ENCODE results near the gene HDAC1. TPM values are rescaled to one million over a fixed set of nuclear protein-coding genes. Genes with fewer than 3 reads are reported as not detected.

The HDAC1 gene
- total RNA-seq, 2 experiments from 2014 or later: 259 to 263 TPM

DNA sequence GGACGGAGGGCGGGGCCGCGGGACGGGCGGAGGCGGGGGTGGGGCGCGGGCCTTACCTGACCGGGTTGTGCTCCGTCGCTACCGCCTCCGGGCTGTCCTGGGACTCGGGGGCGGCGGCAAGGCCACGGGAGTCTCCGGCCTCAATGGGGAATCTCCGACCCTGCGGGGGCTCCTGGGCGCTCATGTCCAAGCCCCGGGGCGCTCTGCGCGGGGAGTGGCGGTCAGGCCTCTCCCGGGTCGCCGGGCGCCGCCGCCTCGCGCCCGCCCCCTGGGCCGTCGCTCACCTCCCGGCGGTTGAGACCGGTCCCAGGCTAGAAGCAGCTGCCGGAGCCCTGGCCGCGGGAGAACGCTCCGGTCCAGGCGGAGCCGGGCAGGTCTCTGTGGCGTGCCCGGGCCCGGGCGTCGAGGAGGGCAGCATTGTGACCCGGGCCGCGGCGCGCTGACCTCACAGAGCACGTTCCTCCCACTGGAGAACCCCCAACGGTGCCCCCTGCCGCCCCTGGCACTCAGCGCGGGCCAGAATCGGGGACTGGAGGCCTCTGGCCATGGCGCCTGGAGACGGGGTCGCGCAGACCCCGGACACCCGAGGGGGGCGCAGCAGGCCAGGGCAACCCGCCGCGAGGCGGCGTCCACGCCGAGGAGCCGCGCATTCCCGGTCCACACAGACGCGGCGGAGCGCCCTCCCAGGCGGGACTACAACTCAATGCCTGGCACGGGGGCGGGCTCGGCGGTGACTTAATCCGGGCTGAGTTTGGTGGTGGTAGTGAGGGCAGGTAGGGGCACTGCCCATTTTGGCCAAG lies 70.0 kb downstream of the HDAC1 start:
- CTCF ChIA-PET (ENCODE audit: unreplicated experiment): no interaction called here
- TF ChIP-seq CTCF (conservative IDR thresholded peaks at IDR 0.05; ENCODE audit: low read length) (no peak), EZH2phosphoT487 (IDR thresholded peaks at IDR 0.05; ENCODE audit: borderline replicate concordance, low read depth, low read length) (no peak)
- no peaks in the 10 kb centered on the region for H3K36me3 ChIP-seq (ENCODE audit: insufficient read depth, low read length)
- H3K4me3 ChIP-seq (ENCODE audit: low read depth, low read length, poor library complexity, severe bottlenecking): no peak overlapping the region
- H3K4me2 ChIP-seq (ENCODE audit: low read length): no peak overlapping the region
- H4K20me1 ChIP-seq (ENCODE audit: insufficient read depth, low read length): no peaks in the 10 kb centered on the region
- H2AFZ ChIP-seq (ENCODE audit: low read length): no peak overlapping the region
- intact Hi-C loops (cut with micrococcal nuclease; ENCODE audit: unreplicated experiment): no loop called here
- BruUV-seq (replicated peaks): no TSS peak
- POLR2A ChIA-PET: no interaction called here
- no peak overlapping the region for H3K27ac ChIP-seq (ENCODE audit: low read depth, low read length, poor library complexity, severe bottlenecking)
- no peaks in the 10 kb centered on the region for H3K9me2 ChIP-seq (ENCODE audit: insufficient read depth, low read length)
- no peak for DNase-seq (ENCODE audit: low spot score)
- no peaks in the 10 kb centered on the region for H3K9me3 ChIP-seq (ENCODE audit: low read length)
- peaks cover 15% of the 10 kb centered on the region for H3K4me1 ChIP-seq (ENCODE audit: insufficient read depth, low read length, poor library complexity, severe bottlenecking)
- no peaks in the 10 kb centered on the region for H3K79me2 ChIP-seq (ENCODE audit: insufficient read depth, low read depth, low read length)

DNA sequence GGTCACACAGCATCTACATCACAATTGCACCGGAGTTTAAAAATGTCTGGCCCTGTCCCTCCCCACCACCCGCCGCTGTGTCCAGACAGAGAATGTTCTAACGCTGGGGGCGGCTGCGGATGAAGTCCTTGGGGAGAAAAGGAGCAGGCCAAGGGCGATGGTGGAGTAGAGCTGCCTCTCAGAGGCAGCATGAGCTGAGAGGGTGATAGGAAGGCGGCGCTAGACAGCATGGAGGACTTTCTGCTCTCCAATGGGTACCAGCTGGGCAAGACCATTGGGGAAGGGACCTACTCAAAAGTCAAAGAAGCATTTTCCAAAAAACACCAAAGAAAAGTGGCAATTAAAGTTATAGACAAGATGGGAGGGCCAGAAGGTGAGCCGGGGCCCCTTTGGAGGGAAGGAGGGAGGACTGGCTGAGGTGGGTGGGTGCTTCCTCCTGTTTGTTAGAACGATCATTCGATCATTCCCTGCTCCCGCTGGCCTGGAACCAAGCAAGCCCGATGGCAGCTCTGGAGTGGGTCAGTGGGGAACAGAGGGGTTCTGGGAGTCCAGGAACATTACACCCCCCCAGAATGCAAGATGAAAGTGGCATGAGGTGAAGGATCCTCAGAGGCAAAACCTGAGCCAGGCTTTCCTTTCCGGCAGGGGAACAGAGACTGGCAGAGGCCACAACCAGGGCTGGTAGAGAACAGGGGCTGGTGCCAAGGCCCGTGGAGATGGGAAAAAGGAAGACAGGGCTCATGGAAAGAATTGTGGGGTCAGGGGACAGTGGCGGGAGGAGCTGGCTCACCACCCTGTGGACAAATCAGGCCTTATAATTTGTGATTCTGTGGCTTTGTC lies 70.8 kb downstream of the HDAC1 start, which contains the start of the genes FAM229A and TSSK3:
Gene FAM229A, minus strand, starts transcription at position 12 of the 840 bp plus-strand sequence. CDS start 394 bp downstream, outside the sequence.
Gene TSSK3, plus strand, starts transcription at position 66 of the 840 bp plus-strand sequence. Its CDS starts 163 bp downstream, at position 229.
- Histone ChIP-seq H2AFZ (ENCODE audit: low read length) (no peak within 1 kb of the TSS), H3K9me3 (ENCODE audit: low read length) (no peaks in the 10 kb centered on the region), H3K27ac (ENCODE audit: low read depth, low read length, poor library complexity, severe bottlenecking) (no peak within 1 kb of the TSS), H3K9me2 (ENCODE audit: insufficient read depth, low read length) (no peaks in the 10 kb centered on the region), H3K36me3 (ENCODE audit: insufficient read depth, low read length) (peaks cover 7% of the 10 kb centered on the region; the same call in 1 of the 2 replicates), H4K20me1 (ENCODE audit: insufficient read depth, low read length) (no peaks in the 10 kb centered on the region), H3K4me1 (ENCODE audit: insufficient read depth, low read length, poor library complexity, severe bottlenecking) (peaks cover 15% of the 10 kb centered on the region), H3K4me3 (ENCODE audit: low read depth, low read length, poor library complexity, severe bottlenecking) (no peak within 1 kb of the TSS), H3K4me2 (ENCODE audit: low read length) (no peak within 1 kb of the TSS), H3K79me2 (ENCODE audit: insufficient read depth, low read depth, low read length) (no peaks in the 10 kb centered on the region)
- no peak for DNase-seq (ENCODE audit: low spot score)
- ChIA-PET CTCF (ENCODE audit: unreplicated experiment) (no interaction called here), POLR2A (no interaction called here)
- no peak for TF ChIP-seq CTCF (conservative IDR thresholded peaks at IDR 0.05; ENCODE audit: low read length)
- TF ChIP-seq EZH2phosphoT487 (IDR thresholded peaks at IDR 0.05; ENCODE audit: borderline replicate concordance, low read depth, low read length): no peak
- intact Hi-C loops (cut with micrococcal nuclease; ENCODE audit: unreplicated experiment): no loop called here
- no TSS peak for BruUV-seq (replicated peaks)
